Ishikawa (cell line): ENCODE measurements around the gene GAS6.
A peak's percentile ranks its signal among the peaks of the same experiment; 100 is the strongest.

Experiments
- CEBPB ChIP-seq: IDR thresholded peaks from 2 replicates; pipeline ENCODE4 v1.6.1; 2012
- CREB1 ChIP-seq: IDR thresholded peaks from 2 replicates; pipeline ENCODE4 v1.6.1; 2012; ENCODE audit warnings: low read depth
- EGR1 ChIP-seq: IDR thresholded peaks from 2 replicates; pipeline ENCODE4 v1.6.1; 2012
- EP300 ChIP-seq: IDR thresholded peaks from 2 replicates; pipeline ENCODE4 v1.6.1; 2012; ENCODE audit warnings: borderline replicate concordance
- FOXM1 ChIP-seq: IDR thresholded peaks from 2 replicates; pipeline ENCODE4 v1.6.1; 2012; ENCODE audit warnings: low read depth, borderline replicate concordance
- MAX ChIP-seq: IDR thresholded peaks from 2 replicates; pipeline ENCODE4 v1.6.1; 2012
- NFIC ChIP-seq: IDR thresholded peaks from 2 replicates; pipeline ENCODE4 v1.6.1; 2012
- RAD21 ChIP-seq: IDR thresholded peaks from 2 replicates; pipeline ENCODE4 v1.6.1; 2012; ENCODE audit warnings: low read depth
- REST ChIP-seq: IDR thresholded peaks from 2 replicates; pipeline ENCODE4 v1.6.1; 2012; ENCODE audit warnings: low read depth, mild to moderate bottlenecking
- TAF1 ChIP-seq: IDR thresholded peaks from 2 replicates; pipeline ENCODE4 v1.6.1; 2012; ENCODE audit warnings: low read depth, mild to moderate bottlenecking
- TCF12 ChIP-seq: IDR thresholded peaks from 2 replicates; pipeline ENCODE4 v1.6.1; 2012; ENCODE audit warnings: low read depth
- TEAD4 ChIP-seq: IDR thresholded peaks from 2 replicates; pipeline ENCODE4 v1.6.1; 2012
- USF1 ChIP-seq: IDR thresholded peaks from 2 replicates; pipeline ENCODE4 v1.6.1; 2012
- ZBTB7A ChIP-seq: IDR thresholded peaks from 2 replicates; pipeline ENCODE4 v1.6.1; 2012; ENCODE audit warnings: low read depth

GAS6 gene

GRCh38 chr13:113863524-113864272 lies at the start of gene GAS6:
Gene GAS6, minus strand, starts transcription at chr13:113864076. Its CDS starts 156 bp downstream, at chr13:113863920.
- TF ChIP-seq RAD21 (peak; percentile 3; the same call in 1 of the 2 replicates), CREB1 (no peak), TAF1 (no peak), ZBTB7A (no peak), USF1 (no peak; the same call in 1 of the 2 replicates), MAX (peak; percentile 73; the same call in 1 of the 2 replicates), CEBPB (no peak), TEAD4 (no peak), TCF12 (no peak), EP300 (no peak), FOXM1 (no peak)

GRCh38 chr13:113912596-113912995 lies 48.7 kb upstream of the GAS6 start:
- TF ChIP-seq TCF12, result no peak
- no peak for TF ChIP-seq REST
- no peak for TF ChIP-seq MAX
- no peak for TF ChIP-seq NFIC
- no peak for TF ChIP-seq TAF1
- TF ChIP-seq ZBTB7A, result no peak

GRCh38 chr13:113907635-113908617 lies 44.0 kb upstream of the GAS6 start:
- 0 out of 2 replicates have a peak, but pooled peaks have one; percentile 22 for TF ChIP-seq NFIC
- no peak for TF ChIP-seq MAX

- TF ChIP-seq RAD21 (peak; percentile 27; the same call in 1 of the 2 replicates), NFIC (peak; percentile 36; the same call in 1 of the 2 replicates), TAF1 (no peak)
Measured at GRCh38 chr13:113906571-113906970, 42.7 kb upstream of the GAS6 start.

GRCh38 chr13:113905942-113906341 lies 42.1 kb upstream of the GAS6 start:
- TF ChIP-seq EP300 (no peak), EGR1 (no peak)

- TF ChIP-seq CEBPB (no peak), RAD21 (no peak), TAF1 (no peak), REST (no peak), TEAD4 (no peak), NFIC (no peak), USF1 (no peak), MAX (no peak), TCF12 (no peak), FOXM1 (no peak), CREB1 (no peak), ZBTB7A (no peak)
Measured at GRCh38 chr13:113905018-113905417, 41.1 kb upstream of the GAS6 start.
